Mesenchymal stem cell (in vitro differentiated cells and primary cell): Measurements from ENCODE around the gene KRT75.

Experiments used
- DNase-seq: peaks from one replicate; pipeline ENCODE4 v3.0.0-alpha.2; 2013
- H2AFZ ChIP-seq: one replicate; pipeline ENCODE4 v1.6.1; 2013; ENCODE audit warnings: low read depth, mild to moderate bottlenecking, control low read depth, inconsistent platforms, low read length, moderate library complexity
- H2AK5ac ChIP-seq: 2 replicates; pipeline ENCODE4 v1.6.1; 2013; ENCODE audit warnings: low read length, moderate library complexity, mild to moderate bottlenecking, inconsistent platforms; ENCODE audit not compliant: severe bottlenecking
- H2BK120ac ChIP-seq: one replicate; pipeline ENCODE4 v1.6.1; 2013; ENCODE audit warnings: low read depth, mild to moderate bottlenecking, inconsistent platforms, low read length, moderate library complexity
- H2BK12ac ChIP-seq, 2 experiments: one replicate each; pipeline ENCODE4 v1.6.1; 2013; ENCODE audit warnings: inconsistent platforms in 2 of 2, low read length in 2 of 2, mild to moderate bottlenecking in 2 of 2, moderate library complexity in 2 of 2, control low read depth in 1 of 2
- H2BK15ac ChIP-seq: one replicate; pipeline ENCODE4 v1.6.1; 2013; ENCODE audit warnings: mild to moderate bottlenecking, low read depth, inconsistent platforms; ENCODE audit not compliant: poor library complexity, severe bottlenecking
- H2BK5ac ChIP-seq: 2 replicates; pipeline ENCODE4 v1.6.1; 2013; ENCODE audit warnings: low read depth, mild to moderate bottlenecking, low read length, control low read depth, inconsistent platforms; ENCODE audit not compliant: poor library complexity, severe bottlenecking
- H3K14ac ChIP-seq, 2 experiments: one replicate each; pipeline ENCODE4 v1.6.1; 2013; ENCODE audit warnings: inconsistent platforms in 2 of 2, low read length in 2 of 2, control low read depth in 1 of 2, mild to moderate bottlenecking in 1 of 2, moderate library complexity in 1 of 2
- H3K18ac ChIP-seq, 2 experiments: one replicate each; pipeline ENCODE4 v1.6.1; 2013; ENCODE audit warnings: inconsistent platforms in 2 of 2, low read length in 2 of 2, control low read depth in 1 of 2, low read depth in 1 of 2, mild to moderate bottlenecking in 1 of 2
- H3K23ac ChIP-seq, 2 experiments: one replicate each; pipeline ENCODE4 v1.6.1; 2013; ENCODE audit warnings: inconsistent platforms in 2 of 2, low read length in 2 of 2, mild to moderate bottlenecking in 2 of 2, moderate library complexity in 2 of 2, control low read depth in 1 of 2
- H3K27ac ChIP-seq: 2 replicates; pipeline ENCODE4 v1.5.1; 2013; ENCODE audit warnings: mild to moderate bottlenecking, moderate library complexity, low read length, control low read depth, inconsistent platforms; ENCODE audit not compliant: poor library complexity, severe bottlenecking
- H3K27me3 ChIP-seq, 2 experiments: 2 replicates each; pipeline versions ENCODE4 v1.6.1 to v1.7.0; 2013; ENCODE audit warnings: low read length in 2 of 2, mild to moderate bottlenecking in 2 of 2, moderate library complexity in 2 of 2, control low read depth in 1 of 2, inconsistent platforms in 1 of 2; ENCODE audit not compliant: control insufficient read depth in 1 of 2, insufficient read depth in 1 of 2
- H3K36me3 ChIP-seq, 2 experiments: 2 replicates each; pipeline versions ENCODE4 v1.6.1 to v1.7.0; 2013; ENCODE audit warnings: low read length in 2 of 2, control low read depth in 1 of 2, inconsistent platforms in 1 of 2, low read depth in 1 of 2, mild to moderate bottlenecking in 1 of 2; ENCODE audit not compliant: insufficient read depth in 2 of 2, control insufficient read depth in 1 of 2
- H3K4ac ChIP-seq, 2 experiments: one replicate each; pipeline ENCODE4 v1.6.1; 2013; ENCODE audit warnings: inconsistent platforms in 2 of 2, low read length in 2 of 2, mild to moderate bottlenecking in 2 of 2, moderate library complexity in 2 of 2, control low read depth in 1 of 2, low read depth in 1 of 2
- H3K4me1 ChIP-seq: 2 replicates; pipeline ENCODE4 v1.6.1; 2013; ENCODE audit warnings: low read depth, low read length, control low read depth; ENCODE audit not compliant: control insufficient read depth, insufficient read depth
- H3K4me2 ChIP-seq: 2 replicates; pipeline ENCODE4 v1.6.1; 2013; ENCODE audit warnings: low read length, mild to moderate bottlenecking, inconsistent platforms; ENCODE audit not compliant: poor library complexity, severe bottlenecking
- H3K4me3 ChIP-seq, 2 experiments: 2 replicates each; pipeline versions ENCODE4 v1.5.1 to v1.7.0; 2013; ENCODE audit warnings: low read length in 2 of 2, mild to moderate bottlenecking in 2 of 2, control low read depth in 1 of 2, low read depth in 1 of 2; ENCODE audit not compliant: insufficient read depth in 1 of 2
- H3K79me1 ChIP-seq: replicated peaks from 2 replicates; pipeline ENCODE4 v1.6.1; 2013; ENCODE audit warnings: mild to moderate bottlenecking, control low read depth, low read length, inconsistent platforms; ENCODE audit not compliant: poor library complexity, severe bottlenecking
- H3K9ac ChIP-seq: 2 replicates; pipeline ENCODE4 v1.7.0; 2013; ENCODE audit warnings: mild to moderate bottlenecking, low read length, moderate library complexity
- H3K9me3 ChIP-seq: 2 replicates; pipeline ENCODE4 v1.7.0; 2013; ENCODE audit warnings: mild to moderate bottlenecking, low read length; ENCODE audit not compliant: control insufficient read depth
- H4K8ac ChIP-seq: one replicate; pipeline ENCODE4 v1.6.1; 2013; ENCODE audit warnings: inconsistent platforms, mild to moderate bottlenecking, low read length, moderate library complexity
- H4K91ac ChIP-seq: one replicate; pipeline ENCODE4 v1.6.1; 2013; ENCODE audit warnings: mild to moderate bottlenecking, low read length, inconsistent platforms
- WGBS: methylation state at CpG from one replicate; pipeline ENCODE4 v1.1.7; 2013; ENCODE audit warnings: mixed read lengths; 5-methylcytosine and 5-hydroxymethylcytosine counted together

The KRT75 gene

DNA sequence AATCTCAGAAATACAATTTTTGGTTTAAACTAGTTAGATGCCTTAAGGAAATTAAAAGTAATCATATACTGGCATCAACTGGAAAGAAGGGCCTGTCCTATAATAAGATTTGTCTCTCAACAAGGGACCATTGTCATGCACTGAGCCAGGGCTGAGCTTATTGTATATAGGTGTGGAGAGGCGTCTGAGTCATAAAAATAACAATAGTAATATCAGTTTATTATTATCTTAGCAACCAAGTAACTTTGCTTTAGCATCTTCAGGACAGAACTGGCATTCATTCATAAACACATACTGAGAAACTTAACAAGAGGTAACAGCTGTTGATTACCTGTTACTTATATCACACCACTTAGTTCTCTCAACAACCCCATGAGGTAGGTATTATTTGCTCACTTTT is 7.1 kb downstream of the KRT75 start:
- no peak overlapping the region for H3K23ac ChIP-seq

GRCh38 chr12:52426034-52426433 is 8.1 kb downstream of the KRT75 start:
- WGBS: 91% methylated on average over 2 of the region's 2 CpGs
- H3K14ac ChIP-seq: no peak overlapping the region
- H2BK15ac ChIP-seq: no peak overlapping the region
- H3K18ac ChIP-seq: no peak overlapping the region
- H3K4ac ChIP-seq: no peak overlapping the region
- H4K91ac ChIP-seq: no peak overlapping the region
- no peak overlapping the region for H3K9ac ChIP-seq
- H2BK5ac ChIP-seq: no peak overlapping the region
- H3K27me3 ChIP-seq: peaks cover 43 to 90% of the 10 kb centered on the region in 2 experiments
- no peaks in the 10 kb centered on the region for H3K9me3 ChIP-seq
- H4K8ac ChIP-seq: no peak overlapping the region
- H2BK120ac ChIP-seq: no peak overlapping the region
- H2BK12ac ChIP-seq: no peak overlapping the region
- no peak overlapping the region for H3K4me2 ChIP-seq
- H3K4me1 ChIP-seq: no peaks in the 10 kb centered on the region
- no peaks in the 10 kb centered on the region for H3K79me1 ChIP-seq
- no peak overlapping the region for H3K4me3 ChIP-seq
- no peak overlapping the region for H2AFZ ChIP-seq
- no peak overlapping the region for H3K27ac ChIP-seq
- H2AK5ac ChIP-seq: no peak overlapping the region
- DNase-seq: no peak
- no peaks in the 10 kb centered on the region for H3K36me3 ChIP-seq
- no peak overlapping the region for H3K23ac ChIP-seq

More for the DNA sequence above, 7.1 kb downstream of the KRT75 start:
- Histone ChIP-seq H3K27me3 (peaks cover 37 to 91% of the 10 kb centered on the region in 2 experiments), H2AFZ (no peak overlapping the region), H2BK5ac (no peak overlapping the region), H3K18ac (no peak overlapping the region), H2AK5ac (no peak overlapping the region), H3K4me1 (no peaks in the 10 kb centered on the region), H3K4ac (no peak overlapping the region), H2BK15ac (no peak overlapping the region), H3K4me3 (no peak overlapping the region), H3K79me1 (no peaks in the 10 kb centered on the region), H3K4me2 (no peak overlapping the region), H3K9ac (no peak overlapping the region), H3K9me3 (no peaks in the 10 kb centered on the region), H3K27ac (no peak overlapping the region), H3K36me3 (no peaks in the 10 kb centered on the region), H4K8ac (no peak overlapping the region), H2BK120ac (no peak overlapping the region), H3K14ac (no peak overlapping the region), H4K91ac (no peak overlapping the region), H2BK12ac (no peak overlapping the region)
- WGBS: no CpG with 5 or more reads among the region's 1 CpG
- no peak for DNase-seq

DNA sequence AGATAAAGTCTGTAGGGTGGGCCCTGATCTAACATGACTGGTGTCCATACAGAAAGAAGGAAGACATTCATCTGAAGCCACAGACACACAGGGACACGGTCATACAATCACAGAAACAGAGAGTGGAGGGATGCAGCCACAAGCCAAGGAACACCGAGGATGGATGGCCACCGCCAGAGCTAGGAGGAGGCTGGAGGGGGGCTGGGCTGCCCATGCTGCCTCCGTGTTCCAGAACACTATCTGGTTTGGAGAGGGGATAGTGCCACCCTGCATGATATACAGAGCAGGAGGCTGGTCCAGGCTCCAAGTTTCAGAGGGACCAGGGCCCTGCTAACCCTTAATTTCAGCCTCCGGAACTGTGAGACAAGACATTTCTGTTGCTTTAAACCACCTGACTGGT is 8.7 kb downstream of the KRT75 start:
- H2BK15ac ChIP-seq: no peak overlapping the region
- no peak overlapping the region for H3K4ac ChIP-seq
- no peak overlapping the region for H2AFZ ChIP-seq
- H3K14ac ChIP-seq: no peak overlapping the region
- H3K79me1 ChIP-seq: no peaks in the 10 kb centered on the region
- H3K23ac ChIP-seq: no peak overlapping the region
- no peak overlapping the region for H2BK12ac ChIP-seq
- no peak for DNase-seq
- no peak overlapping the region for H4K91ac ChIP-seq
- H3K9ac ChIP-seq: no peak overlapping the region
- H3K27ac ChIP-seq: no peak overlapping the region
- no peaks in the 10 kb centered on the region for H3K36me3 ChIP-seq
- no peak overlapping the region for H4K8ac ChIP-seq
- no peaks in the 10 kb centered on the region for H3K4me1 ChIP-seq
- no peak overlapping the region for H2AK5ac ChIP-seq
- peaks cover 40 to 85% of the 10 kb centered on the region in 2 experiments for H3K27me3 ChIP-seq
- 81% methylated on average over 5 of the region's 5 CpGs for WGBS
- H3K4me2 ChIP-seq: no peak overlapping the region
- no peak overlapping the region for H2BK5ac ChIP-seq
- H2BK120ac ChIP-seq: no peak overlapping the region
- H3K9me3 ChIP-seq: no peaks in the 10 kb centered on the region
- H3K18ac ChIP-seq: no peak overlapping the region
- H3K4me3 ChIP-seq: no peak overlapping the region

DNA sequence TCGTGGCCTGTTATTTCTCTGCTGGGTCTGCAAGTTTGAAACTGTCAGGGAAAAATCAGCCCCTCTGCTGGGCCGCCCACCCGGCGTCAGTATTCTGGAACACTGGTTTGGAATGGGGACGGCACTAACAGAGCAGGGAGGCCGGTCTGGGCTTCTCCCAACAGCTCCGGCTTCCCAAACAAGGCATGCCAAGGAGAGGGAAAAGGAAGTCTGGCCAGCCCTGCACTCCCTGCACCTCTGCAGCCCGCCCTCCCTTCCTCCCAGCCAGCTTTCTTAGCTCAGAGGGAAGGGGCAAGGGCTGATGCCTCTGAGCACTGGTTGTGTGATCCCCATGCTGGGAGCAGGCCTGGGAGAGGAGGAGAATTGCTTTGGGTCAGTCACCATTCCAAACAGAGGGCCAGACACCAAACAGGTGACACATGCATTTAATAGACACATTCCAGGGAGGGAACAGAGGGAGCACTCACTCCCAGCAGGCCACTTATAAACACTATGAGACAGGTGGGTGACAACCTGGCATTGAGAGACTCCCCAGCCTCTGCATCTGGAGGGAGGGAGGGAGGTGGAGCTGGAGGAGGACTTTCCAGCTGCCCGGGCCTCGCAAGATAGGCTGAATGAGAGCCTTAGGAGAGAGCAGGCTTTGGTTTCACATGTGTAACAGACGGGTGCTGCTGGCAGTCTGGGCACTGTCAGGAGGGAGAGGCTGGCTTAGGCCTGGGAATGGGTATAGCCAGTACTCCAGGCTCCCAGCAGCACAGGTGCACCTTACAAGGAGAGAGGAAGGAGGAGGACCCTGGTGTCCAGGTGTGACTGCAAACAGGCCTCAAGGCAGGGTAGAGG is 10.3 kb downstream of the KRT75 start:
- no peak overlapping the region for H3K18ac ChIP-seq
- H3K23ac ChIP-seq: no peak overlapping the region
- H3K9ac ChIP-seq: no peak overlapping the region
- WGBS: 65% methylated on average over 10 of the region's 11 CpGs
- H3K27ac ChIP-seq: no peak overlapping the region
- H2BK15ac ChIP-seq: no peak overlapping the region
- H3K9me3 ChIP-seq: no peaks in the 10 kb centered on the region
- H3K4me3 ChIP-seq: no peak overlapping the region
- peaks cover 43 to 77% of the 10 kb centered on the region in 2 experiments for H3K27me3 ChIP-seq
- no peak overlapping the region for H4K91ac ChIP-seq
- H3K4ac ChIP-seq: no peak overlapping the region
- H3K4me2 ChIP-seq: no peak overlapping the region
- DNase-seq: no peak
- H2BK12ac ChIP-seq: no peak overlapping the region
- no peak overlapping the region for H2AFZ ChIP-seq
- no peaks in the 10 kb centered on the region for H3K4me1 ChIP-seq
- H2BK120ac ChIP-seq: no peak overlapping the region
- no peaks in the 10 kb centered on the region for H3K36me3 ChIP-seq
- no peak overlapping the region for H4K8ac ChIP-seq
- H2AK5ac ChIP-seq: no peak overlapping the region
- H2BK5ac ChIP-seq: no peak overlapping the region
- no peak overlapping the region for H3K14ac ChIP-seq
- no peaks in the 10 kb centered on the region for H3K79me1 ChIP-seq
